HEK293T (cell line): Measurements from ENCODE around the gene SRGAP2C.
"Not testable (repeated sequence)": the region's sequence is repeated elsewhere in the genome, so short reads cannot be mapped to it uniquely, and the experiment has no call there.

Experiments
- ARNT ChIP-seq: fragments of 450-650 bp; IDR thresholded peaks from 2 replicates; pipeline ENCODE4 v1.6.1; 2017; ENCODE audit warnings: mild to moderate bottlenecking
- HDGF ChIP-seq: fragments of 450-650 bp; IDR thresholded peaks from 2 replicates; pipeline ENCODE4 v1.6.1; 2017; ENCODE audit warnings: antibody characterized with exemption, borderline replicate concordance
- LEF1 ChIP-seq: fragments of 450-650 bp; IDR thresholded peaks from 2 replicates; pipeline ENCODE4 v1.6.1; 2017; ENCODE audit warnings: mild to moderate bottlenecking, borderline replicate concordance
- NFRKB ChIP-seq: fragments of 450-650 bp; IDR thresholded peaks from 2 replicates; pipeline ENCODE4 v1.6.1; 2016; ENCODE audit warnings: mild to moderate bottlenecking, moderate library complexity
- SP1 ChIP-seq: fragments of 450-650 bp; IDR thresholded peaks from 2 replicates; pipeline ENCODE4 v1.6.1; 2017
- SUZ12 ChIP-seq: fragments of 450-650 bp; IDR thresholded peaks from 2 replicates; pipeline ENCODE4 v1.6.1; 2016; ENCODE audit warnings: mild to moderate bottlenecking

GRCh38 chr1:121356819-121357218 lies 172.0 kb downstream of the SRGAP2C start:
- not testable (repeated sequence) for TF ChIP-seq NFRKB, SP1, SUZ12, ARNT, LEF1, HDGF
